Neutrophil (primary cell): ENCODE measurements around the gene CASKIN1.

Experiments used
- H3K27ac ChIP-seq: fragments of 200-600 bp; sonication (generic); 2 replicates; pipeline ENCODE4 v1.5.1; 2016; ENCODE audit warnings: mild to moderate bottlenecking, moderate library complexity
- H3K27me3 ChIP-seq: fragments of 200-600 bp; sonication (generic); 2 replicates; pipeline ENCODE4 v1.6.0; 2016; ENCODE audit warnings: mild to moderate bottlenecking
- H3K36me3 ChIP-seq: fragments of 200-600 bp; sonication (generic); 2 replicates; pipeline ENCODE4 v1.5.1; 2017
- H3K4me1 ChIP-seq, 2 experiments: fragments of 200-600 bp in 1 of 2; sonication (generic) in 1 of 2; 1 replicate in 1 of 2; 2 replicates in 1 of 2; pipeline versions ENCODE4 v1.5.1 to v1.6.1; 2013 to 2016; ENCODE audit warnings: low read depth in 1 of 2, low read length in 1 of 2, mild to moderate bottlenecking in 1 of 2, moderate library complexity in 1 of 2; ENCODE audit not compliant: control insufficient read depth in 1 of 2, insufficient read depth in 1 of 2
- H3K4me3 ChIP-seq, 2 experiments: fragments of 200-600 bp in 1 of 2; sonication (generic) in 1 of 2; 1 replicate in 1 of 2; 2 replicates in 1 of 2; pipeline ENCODE4 v1.5.1; 2013 to 2016; ENCODE audit warnings: low read depth in 1 of 2, low read length in 1 of 2, mild to moderate bottlenecking in 1 of 2, moderate library complexity in 1 of 2
- H3K9me3 ChIP-seq: fragments of 200-600 bp; sonication (generic); 2 replicates; pipeline ENCODE4 v1.5.1; 2016
- TF ChIP-seq, protein P1 (sequence below): fragments of 200-600 bp; sonication (generic); IDR thresholded peaks from 2 replicates; pipeline ENCODE4 v1.5.1; 2016; ENCODE audit warnings: antibody characterized with exemption

The CASKIN1 gene

DNA sequence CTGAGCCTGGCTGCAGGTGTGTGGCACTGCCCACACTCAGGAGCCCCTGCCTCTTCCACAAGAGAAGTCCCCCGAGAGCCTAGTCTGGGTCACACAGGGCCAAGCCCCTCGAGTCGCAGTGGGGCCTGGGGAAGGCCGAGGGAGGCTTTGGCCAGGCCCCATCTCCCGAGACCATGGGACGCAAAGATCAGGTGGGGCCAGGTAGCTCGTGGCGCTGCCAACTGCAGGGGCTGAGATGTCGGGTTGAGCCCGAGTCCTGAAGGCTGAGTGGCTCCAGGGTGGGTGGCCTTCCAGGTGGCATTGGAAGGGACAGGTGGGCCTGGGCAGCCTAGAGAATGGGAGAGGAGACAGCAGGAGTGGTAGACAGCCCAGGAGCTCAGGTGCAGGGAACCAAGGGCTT lies 34.5 kb downstream of the CASKIN1 start:
- Histone ChIP-seq H3K9me3 (no peaks in the 10 kb centered on the region), H3K27me3 (no peaks in the 10 kb centered on the region), H3K4me3 (no peak overlapping the region), H3K36me3 (peaks cover 18% of the 10 kb centered on the region), H3K4me1 (peaks cover 4 to 5% of the 10 kb centered on the region in 2 experiments), H3K27ac (no peak overlapping the region)
- TF ChIP-seq, protein P1, sequence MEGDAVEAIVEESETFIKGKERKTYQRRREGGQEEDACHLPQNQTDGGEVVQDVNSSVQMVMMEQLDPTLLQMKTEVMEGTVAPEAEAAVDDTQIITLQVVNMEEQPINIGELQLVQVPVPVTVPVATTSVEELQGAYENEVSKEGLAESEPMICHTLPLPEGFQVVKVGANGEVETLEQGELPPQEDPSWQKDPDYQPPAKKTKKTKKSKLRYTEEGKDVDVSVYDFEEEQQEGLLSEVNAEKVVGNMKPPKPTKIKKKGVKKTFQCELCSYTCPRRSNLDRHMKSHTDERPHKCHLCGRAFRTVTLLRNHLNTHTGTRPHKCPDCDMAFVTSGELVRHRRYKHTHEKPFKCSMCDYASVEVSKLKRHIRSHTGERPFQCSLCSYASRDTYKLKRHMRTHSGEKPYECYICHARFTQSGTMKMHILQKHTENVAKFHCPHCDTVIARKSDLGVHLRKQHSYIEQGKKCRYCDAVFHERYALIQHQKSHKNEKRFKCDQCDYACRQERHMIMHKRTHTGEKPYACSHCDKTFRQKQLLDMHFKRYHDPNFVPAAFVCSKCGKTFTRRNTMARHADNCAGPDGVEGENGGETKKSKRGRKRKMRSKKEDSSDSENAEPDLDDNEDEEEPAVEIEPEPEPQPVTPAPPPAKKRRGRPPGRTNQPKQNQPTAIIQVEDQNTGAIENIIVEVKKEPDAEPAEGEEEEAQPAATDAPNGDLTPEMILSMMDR, result no peak

DNA sequence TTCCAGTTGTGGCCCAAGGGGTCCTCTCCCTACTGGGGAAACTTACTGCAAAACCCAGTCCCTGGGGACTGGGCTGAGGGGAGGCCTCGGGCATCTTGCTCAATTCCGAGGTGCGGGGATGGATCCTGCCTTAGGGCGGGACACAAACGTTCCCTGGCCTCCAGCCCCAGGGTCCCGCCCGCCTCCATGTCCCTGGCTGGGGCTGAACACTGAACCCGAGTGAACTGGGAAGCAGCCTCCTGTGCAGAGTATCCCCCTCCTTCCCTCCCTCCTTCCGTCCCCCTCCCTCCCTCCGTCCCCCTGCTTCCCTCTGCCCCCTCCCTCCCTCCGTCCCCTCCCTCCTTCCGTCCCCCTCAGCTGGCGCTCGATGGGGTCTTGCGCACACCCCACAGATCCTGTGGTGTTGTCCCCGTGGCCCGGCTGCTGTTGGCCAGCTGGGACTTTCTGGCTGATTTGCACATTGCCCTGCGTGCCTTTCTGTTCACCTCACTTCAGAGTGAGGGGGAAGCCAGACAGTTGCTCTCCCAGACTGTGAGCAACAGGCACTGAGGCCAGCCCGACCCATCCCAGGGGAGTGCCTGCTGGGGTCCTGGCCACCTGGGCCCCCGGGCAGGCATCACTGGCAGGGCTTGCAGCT lies 35.4 kb downstream of the CASKIN1 start:
- H3K4me1 ChIP-seq, result peaks cover 13 to 14% of the 10 kb centered on the region in 2 experiments
- TF ChIP-seq, protein P1, result no peak
- peaks cover 9% of the 10 kb centered on the region for H3K36me3 ChIP-seq
- no peak overlapping the region for H3K27ac ChIP-seq
- no peak overlapping the region for H3K4me3 ChIP-seq
- H3K9me3 ChIP-seq, result no peaks in the 10 kb centered on the region
- no peaks in the 10 kb centered on the region for H3K27me3 ChIP-seq

DNA sequence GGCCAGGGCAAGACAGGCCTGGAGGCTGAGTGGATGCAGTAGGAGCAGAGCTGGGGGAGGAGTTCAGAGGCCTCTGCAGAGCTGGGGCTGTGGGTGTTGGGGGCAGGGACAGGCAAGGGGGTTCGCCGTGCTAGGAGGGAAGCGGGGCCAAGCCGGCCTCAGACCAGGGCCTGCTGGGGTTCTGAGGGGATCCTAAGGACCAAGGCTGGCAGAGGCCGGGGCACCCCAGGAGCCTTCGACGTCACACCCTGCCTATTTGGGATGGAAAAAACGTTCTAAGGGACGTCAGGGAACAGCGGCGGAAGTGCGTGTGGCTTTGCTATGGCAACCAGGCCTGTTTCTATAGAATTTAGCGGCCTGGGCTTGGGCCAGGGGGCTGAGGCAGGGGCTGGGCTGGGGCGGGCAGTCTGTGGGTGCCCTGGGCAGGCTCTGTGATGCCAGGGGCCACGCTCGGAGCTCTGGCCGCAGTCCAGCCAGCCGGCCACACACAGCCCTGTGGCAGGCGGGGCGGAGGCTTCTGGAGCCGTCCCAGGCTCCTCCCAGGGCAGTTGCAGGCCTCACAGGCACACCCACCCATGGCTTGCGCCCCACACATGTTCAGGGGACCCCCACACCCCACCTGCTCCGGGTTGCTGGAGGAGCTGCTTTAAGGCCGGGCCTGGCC lies 37.1 kb downstream of the CASKIN1 start:
- Histone ChIP-seq H3K27ac (no peak overlapping the region), H3K36me3 (peaks cover 3% of the 10 kb centered on the region), H3K4me3 (no peak overlapping the region), H3K4me1 (peaks cover 23% of the 10 kb centered on the region in 2 experiments), H3K27me3 (no peaks in the 10 kb centered on the region), H3K9me3 (no peaks in the 10 kb centered on the region)
- TF ChIP-seq, protein P1, result no peak

DNA sequence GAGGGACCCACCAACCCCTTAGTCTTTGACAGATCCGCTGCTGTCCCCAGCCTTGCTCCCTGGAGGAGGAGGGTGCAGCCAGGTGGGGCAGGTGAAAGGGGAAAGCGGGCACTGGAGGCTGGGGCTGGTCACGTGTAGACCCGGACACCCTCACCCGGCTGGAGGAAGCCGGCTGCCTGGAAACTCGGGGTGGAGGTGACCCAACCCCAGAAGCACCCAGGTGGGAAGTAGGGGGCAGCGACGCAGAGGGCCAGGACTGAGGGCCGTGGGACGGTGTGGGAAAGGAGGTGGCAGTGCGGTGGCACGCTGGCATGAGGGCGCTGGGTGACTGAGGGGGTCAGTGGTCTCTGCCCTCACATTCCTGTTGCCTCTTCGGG lies 38.2 kb downstream of the CASKIN1 start:
- Histone ChIP-seq H3K4me1 (peaks cover 34% of the 10 kb centered on the region in 2 experiments), H3K27ac (no peak overlapping the region), H3K36me3 (no peaks in the 10 kb centered on the region), H3K27me3 (no peaks in the 10 kb centered on the region), H3K4me3 (no peak overlapping the region), H3K9me3 (no peaks in the 10 kb centered on the region)
- TF ChIP-seq, protein P1, result no peak

DNA sequence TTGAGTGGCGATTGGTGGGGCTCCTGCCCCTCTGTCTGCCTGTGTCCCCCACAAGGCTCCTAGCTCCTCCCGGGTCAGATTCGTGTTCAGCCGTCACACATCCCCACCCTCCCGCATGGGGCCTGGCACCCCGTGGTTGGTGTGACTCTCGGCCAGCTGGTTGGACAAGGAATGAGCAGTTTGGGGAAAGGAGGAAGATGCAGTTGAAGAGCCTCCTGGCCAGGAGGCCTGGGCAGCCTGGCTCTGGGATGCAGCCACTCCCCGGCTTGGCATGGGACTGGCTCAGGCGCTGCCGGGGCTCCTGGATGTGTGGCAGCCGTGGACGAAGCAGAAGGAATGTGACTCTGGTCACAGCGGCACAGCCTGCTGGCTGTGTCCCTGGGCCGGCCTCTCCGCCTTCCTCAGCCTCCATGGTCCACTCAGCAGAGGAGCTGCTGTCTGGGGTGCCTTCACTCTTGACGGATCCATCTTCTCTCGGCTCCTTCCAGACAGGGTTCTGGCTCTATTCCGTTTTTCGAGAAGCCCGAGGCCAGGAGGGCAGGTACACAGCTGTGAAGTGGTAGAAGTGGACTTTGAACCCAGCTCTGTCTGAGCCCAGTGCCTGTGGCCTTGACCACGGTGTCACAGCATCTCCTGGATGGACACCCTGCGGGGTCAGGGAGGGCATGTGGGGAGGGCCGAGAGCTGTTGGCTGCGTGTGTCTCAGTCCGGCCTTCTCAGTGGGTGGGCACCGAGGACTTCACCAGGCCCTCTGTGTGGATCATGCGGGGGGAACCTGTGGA lies 38.7 kb downstream of the CASKIN1 start:
- TF ChIP-seq, protein P1, result no peak
- Histone ChIP-seq H3K4me1 (peaks cover 39 to 40% of the 10 kb centered on the region in 2 experiments), H3K4me3 (no peak overlapping the region), H3K9me3 (no peaks in the 10 kb centered on the region), H3K27me3 (no peaks in the 10 kb centered on the region), H3K27ac (no peak overlapping the region), H3K36me3 (no peaks in the 10 kb centered on the region)
